ENCODE measurements around the gene ZSCAN9. TPM values are rescaled to one million over a fixed set of nuclear protein-coding genes. Genes with fewer than 3 reads are reported as not detected.

The ZSCAN9 gene
- total and polyA plus RNA-seq, 2 of the 8 experiments (the other 6 are each of a cell fraction or from before 2014, with no cell fraction given), result 10.8 to 13.6 TPM

DNA sequence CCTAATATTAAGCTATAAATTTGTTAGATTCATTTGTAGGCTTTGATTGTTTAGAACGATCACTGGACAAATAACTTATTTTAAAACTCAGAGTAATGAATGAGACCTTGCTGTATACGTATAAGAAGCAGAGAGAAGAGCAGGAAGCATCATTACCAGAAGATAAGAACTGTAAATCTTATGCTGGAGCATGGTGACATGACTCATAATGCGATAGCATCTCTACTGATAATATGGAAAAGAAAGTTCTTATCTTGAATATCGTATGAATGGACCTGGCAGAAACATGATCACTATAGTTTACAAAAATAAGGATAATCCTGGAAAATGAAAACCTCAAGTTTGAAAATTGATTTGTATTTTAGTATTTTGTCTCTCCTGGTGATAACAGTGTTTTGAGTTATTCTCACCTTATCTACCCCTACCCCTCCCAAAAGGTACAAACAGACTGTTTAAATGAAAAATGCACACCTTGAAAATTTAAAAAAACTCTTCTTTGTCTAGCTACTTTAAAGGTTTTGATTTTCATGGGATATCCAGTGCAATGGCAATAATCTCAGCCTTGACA, 39.8 kb downstream of the ZSCAN9 start:
- H3K4me2 ChIP-seq (ENCODE audit: insufficient read depth in 1 of 2, low read depth in 2 of 2, low read length in 2 of 2), result no peak overlapping the region

More for the DNA sequence above, 39.8 kb downstream of the ZSCAN9 start:
- no peak overlapping the region for H3K23ac ChIP-seq (ENCODE audit: insufficient read length)
- no peaks in the 10 kb centered on the region for H3K27me3 ChIP-seq (replicated peaks in 1 of 4; ENCODE audit: control insufficient read depth in 3 of 4, extremely low read depth in 1 of 4, insufficient read depth in 3 of 4, low read length in 3 of 4)
- no peak overlapping the region for H3K56ac ChIP-seq (replicated peaks; ENCODE audit: insufficient read length, low read depth, low read length)
- H3K9me3 ChIP-seq (ENCODE audit: insufficient read depth in 2 of 2, low read depth in 1 of 2, low read length in 1 of 2), result no peaks in the 10 kb centered on the region
- H3K23me2 ChIP-seq (ENCODE audit: low read depth, low read length), result peaks cover 2% of the 10 kb centered on the region; the same call in 1 of the 2 replicates
- DNase-seq (ENCODE audit: low read depth in 1 of 2, low spot score in 2 of 2) (no peak), FAIRE-seq (no peak)
- H2BK20ac ChIP-seq (ENCODE audit: low read length), result no peak overlapping the region
- ChIA-PET POLR2A (ENCODE audit: partially characterized antibody) (interaction anchor here (0.9 to 4.3 kb wide), 4 partner anchors 14 to 134 kb away, joined by 3 to 31 read pairs (median 4); partner anchors contain the start of genes PGBD1 and ZKSCAN4), CTCF (ENCODE audit: partially characterized antibody) (interaction anchor here (0.7 kb wide), 2 partner anchors 13 to 91 kb away, joined by 3 read pairs; partner anchors contain the start of gene ZKSCAN4)
- H2BK15ac ChIP-seq (ENCODE audit: low read length), result no peak overlapping the region
- H2BK12ac ChIP-seq (ENCODE audit: low read depth, low read length), result no peak overlapping the region
- no peak overlapping the region for H2AFZ ChIP-seq (ENCODE audit: low read length)
- no peak overlapping the region for H4K8ac ChIP-seq (ENCODE audit: extremely low read depth, insufficient read depth, low read length)
- H2BK120ac ChIP-seq (replicated peaks; ENCODE audit: low read depth, low read length), result no peak overlapping the region
- no peaks in the 10 kb centered on the region for H3K36me3 ChIP-seq (ENCODE audit: control insufficient read depth in 2 of 4, insufficient read depth in 4 of 4, low read length in 3 of 4)
- H3K18ac ChIP-seq (ENCODE audit: extremely low read depth, low read length), result no peak overlapping the region
- H3K27ac ChIP-seq (ENCODE audit: low read depth, low read length), result no peak overlapping the region
- no peaks in the 10 kb centered on the region for H3K79me1 ChIP-seq (ENCODE audit: low read depth, low read length)
- H3K4me1 ChIP-seq (replicated peaks in 1 of 4; ENCODE audit: control insufficient read depth in 3 of 4, insufficient read depth in 4 of 4, low read length in 3 of 4), result peaks cover 0 to 2% (median 0%) of the 10 kb centered on the region in 4 experiments; a peak in 1 of 7 replicates
- H4K20me1 ChIP-seq (replicated peaks in 1 of 2; ENCODE audit: control insufficient read depth in 1 of 2, insufficient read depth in 2 of 2, low read length in 2 of 2), result no peaks in the 10 kb centered on the region
- H4K91ac ChIP-seq (replicated peaks; ENCODE audit: insufficient read length, low read length), result no peak overlapping the region
- H2BK5ac ChIP-seq (ENCODE audit: low read depth, low read length), result no peak overlapping the region
- H4K5ac ChIP-seq (ENCODE audit: insufficient read length, low read depth, low read length), result no peak overlapping the region
- H2AK5ac ChIP-seq (ENCODE audit: low read depth, low read length), result no peak overlapping the region
- WGBS, 2 experiments (ENCODE audit: extremely low coverage in 1 of 2, insufficient coverage in 1 of 2, insufficient read length in 1 of 2, insufficient replicate concordance in 2 of 2, low coverage in 1 of 2, low lambda C conversion rate in 2 of 2, missing lambda C conversion rate in 1 of 2), result 67% methylated on average over 4 of the region's 4 CpGs; no CpG with 5 or more reads in 1 of the 2 experiments
- H3K14ac ChIP-seq (ENCODE audit: insufficient read length), result no peak overlapping the region
- TF ChIP-seq SP4 (IDR thresholded peaks at IDR 0.05; ENCODE audit: low read length), result no peak
- H3K4me3 ChIP-seq (ENCODE audit: extremely low read depth in 1 of 4, insufficient read depth in 2 of 4, low read depth in 3 of 4, low read length in 4 of 4), result no peak overlapping the region
- no peak overlapping the region for H3K4ac ChIP-seq (replicated peaks; ENCODE audit: insufficient read length, low read depth, low read length)
- no peak overlapping the region for H3K9ac ChIP-seq (replicated peaks in 1 of 4; ENCODE audit: extremely low read depth in 1 of 4, low read depth in 3 of 4, low read length in 3 of 4)
- peaks cover 0 to 16% of the 10 kb centered on the region in 2 experiments; a peak in 2 of 4 replicates for H3K79me2 ChIP-seq (ENCODE audit: control insufficient read depth in 1 of 2, insufficient read depth in 2 of 2, low read length in 2 of 2)

Measured in H1 (cell line).